ENCODE data around the gene SLC16A11. TPM values are rescaled to one million over a fixed set of nuclear protein-coding genes. Genes with fewer than 3 reads are reported as not detected.
A peak's percentile ranks its signal among the peaks of the same experiment; 100 is the strongest.

SLC16A11 gene
- total RNA-seq, 2 donors from 2014 or later: 1.9 to 3.4 TPM

- Histone ChIP-seq H3K9me3 (no peaks in the 10 kb centered on the region), H3K36me3 (peaks cover 7% of the 10 kb centered on the region), H3K27ac (peak overlapping the region; percentile 85 to 87), H3K27me3 (peaks cover 0 to 5% of the 10 kb centered on the region in 2 donors), H3K4me1 (peaks cover 0 to 67% of the 10 kb centered on the region in 2 donors), H3K4me3 (peak overlapping the region; percentile 58 to 60)
- TF ChIP-seq CTCF (IDR thresholded peaks at IDR 0.05): no peak
- DNase-seq (ENCODE audit: low spot score): no peak
These were observed 23.9 kb downstream of the SLC16A11 start for GRCh38 chr17:7019839-7020519.

- H3K36me3 ChIP-seq: peaks cover 7% of the 10 kb centered on the region
- H3K27ac ChIP-seq: peak overlapping the region; percentile 85 to 87
- no peak for DNase-seq (ENCODE audit: low spot score)
- TF ChIP-seq CTCF (IDR thresholded peaks at IDR 0.05): no peak
- H3K9me3 ChIP-seq: no peaks in the 10 kb centered on the region
- H3K4me3 ChIP-seq: peak overlapping the region; percentile 58 to 60
- H3K4me1 ChIP-seq: peaks cover 0 to 63% of the 10 kb centered on the region in 2 donors
- H3K27me3 ChIP-seq: peaks cover 0 to 5% of the 10 kb centered on the region in 2 donors
These were observed 24.5 kb downstream of the SLC16A11 start for GRCh38 chr17:7019367-7019766.

GRCh38 chr17:7018331-7018964 is 25.4 kb downstream of the SLC16A11 start:
- peak; percentile 80 for DNase-seq (ENCODE audit: low spot score)
- H3K36me3 ChIP-seq: peaks cover 7% of the 10 kb centered on the region
- peaks cover 0 to 5% of the 10 kb centered on the region in 2 donors for H3K27me3 ChIP-seq
- no peaks in the 10 kb centered on the region for H3K9me3 ChIP-seq
- H3K4me3 ChIP-seq: peak overlapping the region; percentile 58 to 60
- H3K4me1 ChIP-seq: peaks cover 0 to 72% of the 10 kb centered on the region in 2 donors
- no peak for TF ChIP-seq CTCF (IDR thresholded peaks at IDR 0.05)
- H3K27ac ChIP-seq: peak overlapping the region; percentile 85 to 87

GRCh38 chr17:7017827-7018200 is 26.1 kb downstream of the SLC16A11 start:
- Histone ChIP-seq H3K27ac (peak overlapping the region; percentile 85 to 87), H3K27me3 (peaks cover 0 to 5% of the 10 kb centered on the region in 2 donors), H3K4me3 (peak overlapping the region in 1 of 2 donors; percentile 58), H3K36me3 (peaks cover 7% of the 10 kb centered on the region), H3K9me3 (no peaks in the 10 kb centered on the region), H3K4me1 (peaks cover 0 to 76% of the 10 kb centered on the region in 2 donors)
- DNase-seq (ENCODE audit: low spot score): no peak
- TF ChIP-seq CTCF (IDR thresholded peaks at IDR 0.05): no peak

GRCh38 chr17:7016886-7017826 is 26.7 kb downstream of the SLC16A11 start:
- H3K4me3 ChIP-seq: peak overlapping the region in 1 of 2 donors; percentile 58
- no peaks in the 10 kb centered on the region for H3K9me3 ChIP-seq
- peaks cover 0 to 70% of the 10 kb centered on the region in 2 donors for H3K4me1 ChIP-seq
- peaks cover 7% of the 10 kb centered on the region for H3K36me3 ChIP-seq
- TF ChIP-seq CTCF (IDR thresholded peaks at IDR 0.05): no peak
- H3K27me3 ChIP-seq: no peaks in the 10 kb centered on the region
- peak overlapping the region; percentile 87 to 93 for H3K27ac ChIP-seq
- DNase-seq (ENCODE audit: low spot score): no peak
